Fibroblast of the aortic adventitia (primary cell): ENCODE measurements around the gene HESX1. TPM values are rescaled to one million over a fixed set of nuclear protein-coding genes. Genes with fewer than 3 reads are reported as not detected.
A peak's percentile ranks its signal among the peaks of the same experiment; 100 is the strongest.

Experiments
- DNase-seq: peaks from one replicate; pipeline ENCODE4 v3.0.0-alpha.2; 2010; ENCODE audit warnings: low read depth
- H3K4me3 ChIP-seq: 2 replicates; pipeline ENCODE4 v1.5.1; 2011; ENCODE audit warnings: low read depth, mild to moderate bottlenecking, control low read depth, low read length, moderate library complexity
- CTCF ChIP-seq: IDR thresholded peaks from 2 replicates; pipeline ENCODE4 v1.5.1; 2011; ENCODE audit warnings: mild to moderate bottlenecking, low read length, control low read depth, inconsistent platforms; ENCODE audit not compliant: insufficient read depth
- total RNA-seq: library from RNA; depleted of rRNA; stranded (reverse); fragments of >200 nt; gene quantifications from 2 replicates; pipeline ENCODE4 v1.2.3, GENCODE V29; 2012; ENCODE audit warnings: low replicate concordance

The HESX1 gene
- total RNA-seq, 1 donor, result 0.81 TPM

- peak; percentile 25 for DNase-seq
- no peak for TF ChIP-seq CTCF
- no peak overlapping the region for H3K4me3 ChIP-seq
Observed at GRCh38 chr3:57157545-57157944, 42.2 kb downstream of the HESX1 start.

- DNase-seq, result no peak
- H3K4me3 ChIP-seq, result no peak overlapping the region
- TF ChIP-seq CTCF, result no peak
Observed at GRCh38 chr3:57155310-57155643, 44.5 kb downstream of the HESX1 start.

DNA sequence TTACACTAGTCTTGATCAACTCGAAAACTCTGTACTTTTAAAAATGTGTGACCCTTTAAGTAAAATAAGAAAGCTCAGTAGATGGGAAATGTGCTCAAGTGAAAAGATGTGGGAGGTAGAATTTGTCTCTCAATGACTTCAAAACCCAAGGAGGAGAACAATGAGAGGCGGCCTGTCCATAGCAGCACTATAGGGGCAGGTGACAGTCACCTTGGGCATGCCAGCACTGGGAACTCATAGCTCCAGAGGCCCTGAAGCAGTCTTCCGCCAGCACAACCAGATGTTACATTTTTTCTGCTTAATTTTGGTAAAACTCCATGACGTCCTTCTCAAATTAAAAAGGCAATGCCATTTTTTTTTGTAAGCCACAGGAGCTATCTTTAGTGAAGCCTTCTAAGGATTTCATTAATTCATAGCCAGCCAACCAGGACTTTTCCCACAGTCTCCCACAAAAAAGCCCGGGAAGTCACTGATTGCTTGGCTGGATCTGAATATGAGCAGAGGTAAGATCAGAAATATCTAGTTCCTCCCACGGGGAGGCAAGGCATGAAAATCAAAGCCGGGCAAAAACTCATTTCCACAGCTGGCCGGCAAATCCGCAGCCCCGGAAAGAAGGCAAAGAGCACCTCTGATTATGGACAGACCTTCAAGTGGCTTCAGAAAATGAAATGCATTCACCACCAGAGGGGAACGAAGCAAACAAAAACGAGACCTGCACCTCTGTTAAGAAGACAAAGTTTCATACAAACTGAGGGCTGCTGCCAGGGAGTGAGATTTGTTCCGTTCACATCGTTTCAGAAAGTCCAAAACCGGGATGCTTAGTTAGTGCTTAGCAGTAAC is 45.1 kb downstream of the HESX1 start:
- no peak for TF ChIP-seq CTCF
- no peak for DNase-seq
- no peak overlapping the region for H3K4me3 ChIP-seq

- H3K4me3 ChIP-seq, result peak overlapping the region; percentile 38
Observed at GRCh38 chr3:57152151-57153143, 47.3 kb downstream of the HESX1 start.

DNA sequence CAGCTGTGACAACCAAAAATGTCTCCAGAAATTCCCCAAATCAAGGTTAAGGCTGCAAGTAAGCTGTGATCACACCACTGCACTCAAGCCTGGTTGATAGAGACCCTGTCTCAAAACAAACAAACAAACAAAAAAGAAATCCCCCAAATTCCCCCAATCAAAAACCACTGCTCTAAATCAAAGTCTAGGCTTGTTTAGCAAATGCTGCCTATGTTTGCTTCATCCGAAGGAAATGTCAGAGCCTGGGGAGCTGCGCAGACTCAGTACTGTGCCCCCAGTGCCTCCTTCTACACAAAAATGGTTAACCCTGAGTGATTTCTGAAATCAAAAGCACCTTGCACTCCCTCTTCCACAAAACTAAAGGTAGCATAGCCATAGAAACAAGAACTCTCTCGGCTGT is 48.0 kb downstream of the HESX1 start:
- H3K4me3 ChIP-seq, result peak overlapping the region; percentile 38
- DNase-seq, result no peak
- TF ChIP-seq CTCF, result no peak

More at GRCh38 chr3:57152151-57153143, 47.3 kb downstream of the HESX1 start:
- peak; percentile 58 for TF ChIP-seq CTCF
- peak; percentile 46 for DNase-seq

- no peak for TF ChIP-seq CTCF
- H3K4me3 ChIP-seq, result no peak overlapping the region
- DNase-seq, result peak; percentile 81
Observed at GRCh38 chr3:57151021-57151449, 48.7 kb downstream of the HESX1 start.
